NCI-H2029 (cell line): ENCODE measurements around the gene FAM72D.
"Not testable (repeated sequence)": the region's sequence is repeated elsewhere in the genome, so short reads cannot be mapped to it uniquely, and the experiment has no call there.

Experiments used
- DNase-seq: peaks from one replicate; lab custom pipeline; 2025; lab: John Stamatoyannopoulos, UW

The FAM72D gene

DNA sequence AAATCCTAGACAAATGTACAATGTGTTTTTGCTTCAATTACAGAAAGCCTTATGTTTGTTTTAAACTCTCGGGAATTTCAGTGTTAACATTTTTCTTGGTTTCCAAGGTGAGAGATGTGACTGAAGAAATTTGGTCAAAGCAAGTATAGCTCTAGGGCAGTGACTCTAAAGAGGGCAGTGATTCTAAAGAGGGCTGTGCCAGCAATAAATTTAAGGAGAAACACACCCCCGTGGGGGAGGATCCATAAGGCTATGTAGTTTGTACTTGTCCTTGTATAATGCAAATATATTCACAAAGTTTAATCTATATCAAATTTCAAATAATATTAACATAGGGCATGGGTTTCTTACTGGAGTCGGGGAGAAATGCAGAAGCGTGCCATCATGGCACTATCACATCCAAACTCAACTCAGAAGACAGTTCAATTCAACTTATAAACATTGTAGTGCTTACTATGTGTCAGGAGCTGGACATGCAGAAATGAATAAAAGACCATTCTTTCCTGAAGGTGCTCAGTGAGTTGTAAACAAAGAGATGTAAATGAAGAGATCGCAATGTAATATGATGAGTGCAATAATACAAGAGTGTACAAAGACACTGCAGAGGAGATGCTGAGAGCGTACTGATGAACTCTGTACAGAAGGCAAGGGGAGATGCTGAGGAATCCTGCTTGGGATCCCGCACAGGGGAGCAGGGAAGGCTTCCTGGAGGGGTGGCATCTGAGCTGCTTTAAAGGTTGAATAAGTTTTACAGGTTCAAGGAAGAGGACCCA lies 13.1 kb upstream of the FAM72D start:
- not testable (repeated sequence) for DNase-seq

DNA sequence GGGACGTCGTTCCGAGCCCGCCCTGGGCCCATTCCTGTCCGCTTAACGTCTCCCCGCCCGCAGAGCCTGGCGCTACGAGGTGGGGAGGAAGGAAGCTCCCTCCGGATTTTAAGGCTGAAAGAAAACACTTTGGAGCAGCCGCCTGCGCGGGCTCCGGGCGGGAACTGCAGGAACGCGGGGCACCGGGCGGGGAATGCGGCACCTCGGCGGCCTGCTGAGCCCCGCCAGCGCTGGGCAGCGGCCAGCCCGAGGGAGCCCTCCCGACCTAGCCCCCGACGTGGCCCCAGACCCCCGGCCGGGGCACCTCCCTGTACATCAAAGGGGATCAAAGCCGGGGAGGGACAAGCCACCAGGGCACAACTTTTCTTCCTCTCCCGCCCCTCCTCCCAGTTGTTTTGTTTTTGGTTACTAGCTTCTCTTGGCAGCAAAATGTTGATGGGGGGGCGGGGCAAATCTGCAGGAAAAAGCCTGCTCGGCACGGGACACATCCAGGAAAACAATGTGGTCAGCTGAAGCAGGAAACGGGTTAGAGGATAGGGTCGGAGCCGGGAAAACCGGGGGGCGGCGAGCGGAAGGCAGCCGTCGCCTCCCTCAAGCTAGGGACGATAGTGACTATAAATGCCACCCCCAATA lies 2.1 kb upstream of the FAM72D start:
- not testable (repeated sequence) for DNase-seq

DNA sequence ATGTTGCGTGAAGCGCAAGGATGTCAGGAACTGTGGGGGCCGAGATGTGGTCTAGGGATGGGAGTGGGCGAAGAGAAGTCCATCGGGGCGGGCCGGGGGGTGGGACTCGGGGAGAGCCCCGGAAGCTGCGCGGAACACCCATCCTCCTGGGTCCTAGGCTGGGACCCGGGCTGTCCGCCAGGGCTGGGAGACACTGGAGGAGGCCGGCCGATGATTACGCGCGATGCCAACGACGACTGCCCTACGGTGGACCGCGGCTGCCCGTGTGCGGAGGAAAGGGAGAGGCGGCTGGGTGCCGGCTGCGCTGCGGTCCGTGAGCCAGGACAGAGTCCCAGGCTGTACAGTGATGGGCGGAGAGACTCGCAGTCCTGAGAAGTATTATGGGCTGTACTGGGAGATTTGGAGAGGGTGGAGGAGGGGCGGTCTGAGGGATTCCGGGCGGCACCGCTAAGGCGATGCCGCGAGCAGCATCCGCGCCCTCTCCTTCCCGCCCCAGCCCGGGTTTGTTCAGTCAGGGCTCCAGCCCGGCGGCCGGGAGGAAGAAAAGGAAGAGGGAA lies 1.0 kb upstream of the FAM72D start:
- DNase-seq, result not testable (repeated sequence)

DNA sequence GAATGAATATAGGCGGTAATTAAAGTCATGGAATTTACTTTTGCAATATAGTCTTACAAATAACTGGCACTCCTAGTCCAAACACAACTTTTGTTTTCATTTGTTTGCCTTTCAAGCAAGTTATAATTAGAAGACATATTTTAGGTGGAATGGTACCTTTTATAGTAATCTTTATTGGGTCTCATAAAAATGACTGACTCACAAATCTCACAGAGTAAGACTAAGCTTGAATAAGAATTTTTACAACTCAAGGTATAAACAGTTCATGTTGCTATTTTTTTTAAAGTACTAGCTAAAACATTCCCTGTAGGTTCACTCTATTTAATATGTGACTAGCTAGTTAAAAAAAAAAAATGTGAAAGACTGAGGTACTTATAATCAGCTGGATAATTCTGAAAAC lies 6.0 kb downstream of the FAM72D start:
- not testable (repeated sequence) for DNase-seq

DNA sequence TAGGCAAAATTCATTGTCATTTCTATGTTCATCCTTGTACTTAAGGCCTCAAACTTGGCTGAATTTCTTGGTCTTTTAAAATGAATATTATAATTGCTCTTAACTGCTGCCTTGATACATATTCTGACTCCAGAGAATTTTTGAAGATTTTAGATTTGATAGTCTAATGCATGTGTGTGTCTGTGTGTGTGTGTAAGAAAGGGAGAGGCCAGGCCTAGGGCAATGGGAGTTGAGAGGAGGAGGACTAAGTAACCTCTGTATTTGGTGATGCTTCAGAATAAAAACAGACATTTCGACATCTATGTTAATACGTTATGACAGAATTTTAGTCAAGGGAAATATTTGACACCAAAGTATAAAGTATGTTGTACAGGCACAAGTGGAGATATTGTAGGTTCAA lies 7.5 kb downstream of the FAM72D start:
- not testable (repeated sequence) for DNase-seq

DNA sequence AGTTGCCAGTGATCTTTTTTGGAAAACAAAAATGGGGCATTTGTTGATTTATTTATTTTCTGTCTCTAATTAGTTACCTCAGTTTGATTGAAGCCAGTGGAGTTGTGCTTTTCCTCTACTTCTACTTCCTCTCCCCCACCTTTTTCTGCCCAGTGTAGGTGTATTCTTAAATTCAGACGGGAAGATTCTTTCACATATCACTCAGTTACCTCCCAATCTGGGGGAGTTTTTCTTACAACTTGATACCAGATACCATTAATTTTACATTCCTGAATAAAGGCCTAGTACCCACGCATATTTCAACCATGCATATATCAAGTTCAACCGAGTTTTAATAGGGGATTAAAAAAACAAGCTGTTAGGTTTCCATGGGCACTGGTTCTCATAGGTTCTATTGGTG lies 15.9 kb downstream of the FAM72D start:
- DNase-seq, result not testable (repeated sequence)

DNA sequence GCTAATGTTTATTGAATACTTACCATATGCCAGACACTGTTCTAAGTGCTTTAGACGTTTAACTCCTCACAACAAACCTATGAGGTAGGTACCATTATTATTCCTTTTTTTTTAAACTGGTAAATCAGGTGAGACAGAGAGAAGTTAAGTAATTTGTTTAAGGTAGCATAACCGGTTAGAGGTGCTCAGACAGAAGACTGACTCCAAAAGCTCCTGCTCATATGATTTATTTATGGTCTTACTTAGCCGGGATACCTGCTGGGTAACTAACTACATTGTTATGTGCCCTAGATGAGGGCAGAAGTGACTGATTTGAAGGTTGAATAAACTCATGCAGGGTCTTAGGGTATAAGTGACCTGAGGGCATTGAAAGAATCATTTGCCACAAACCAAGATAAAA lies 16.9 kb downstream of the FAM72D start:
- not testable (repeated sequence) for DNase-seq

DNA sequence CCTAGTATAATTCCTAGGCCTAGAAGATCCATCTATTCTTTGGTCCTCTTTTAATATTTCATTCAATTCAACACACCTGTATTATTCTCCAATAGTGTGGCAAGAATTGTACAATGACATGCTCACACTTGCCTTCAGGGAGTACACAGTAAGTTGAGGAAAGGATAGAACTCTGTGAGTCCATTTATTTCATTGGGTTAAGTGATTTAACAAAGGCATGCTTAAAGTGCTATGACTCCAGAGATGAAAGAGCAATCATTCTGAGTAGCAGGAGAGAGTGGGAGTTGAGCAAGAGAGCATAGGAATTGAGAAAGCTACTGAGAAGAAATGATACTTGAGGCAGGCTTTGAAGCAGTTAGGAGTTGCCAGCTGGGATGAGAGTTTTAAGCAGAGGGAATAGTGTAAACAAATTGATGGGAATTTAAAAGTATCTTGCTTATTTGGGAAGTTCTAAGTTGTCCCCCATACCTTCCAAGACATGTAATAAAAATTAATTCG lies 18.8 kb downstream of the FAM72D start:
- not testable (repeated sequence) for DNase-seq

DNA sequence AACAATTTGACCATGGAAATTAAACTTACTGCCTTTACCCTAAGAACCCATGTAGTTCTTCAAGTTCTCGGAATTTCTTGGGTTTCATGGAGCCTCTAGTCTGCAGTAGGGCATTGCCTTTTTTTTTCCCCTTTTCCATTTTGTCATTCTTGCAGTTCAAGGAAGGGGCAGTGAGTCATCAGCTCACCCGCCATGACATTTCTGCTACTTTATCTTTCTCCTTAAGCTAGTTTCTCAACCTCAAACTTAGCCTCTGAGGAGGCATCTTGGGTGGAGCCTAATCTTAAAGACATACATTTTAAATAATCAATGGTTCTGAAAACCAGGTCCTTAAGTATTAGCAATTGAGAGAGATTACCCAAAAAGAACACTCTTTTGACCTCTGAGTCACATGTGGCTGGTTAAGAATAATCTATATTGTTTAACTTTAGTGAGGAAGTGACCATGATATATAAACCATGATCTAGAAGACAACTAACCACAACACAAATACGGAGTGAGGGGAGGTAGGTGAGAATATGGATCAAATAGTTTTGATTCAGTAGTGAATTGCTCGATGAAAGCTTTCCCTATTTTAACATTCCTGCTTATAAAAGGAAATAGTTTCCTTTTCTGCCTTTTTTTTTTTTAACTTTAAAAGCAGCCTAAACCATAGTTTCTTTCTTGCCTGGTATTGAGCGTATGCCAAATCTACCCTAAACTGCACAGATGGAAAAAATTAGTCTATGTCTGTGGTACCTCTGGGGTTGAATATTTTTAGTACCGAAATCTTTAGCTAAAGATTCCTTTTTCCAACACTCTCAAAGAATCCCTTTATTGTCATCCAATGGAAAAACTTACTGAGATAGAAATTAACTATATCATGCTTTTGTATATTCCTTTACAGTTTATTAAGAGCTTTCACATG lies 20.1 kb downstream of the FAM72D start:
- DNase-seq, result not testable (repeated sequence)

DNA sequence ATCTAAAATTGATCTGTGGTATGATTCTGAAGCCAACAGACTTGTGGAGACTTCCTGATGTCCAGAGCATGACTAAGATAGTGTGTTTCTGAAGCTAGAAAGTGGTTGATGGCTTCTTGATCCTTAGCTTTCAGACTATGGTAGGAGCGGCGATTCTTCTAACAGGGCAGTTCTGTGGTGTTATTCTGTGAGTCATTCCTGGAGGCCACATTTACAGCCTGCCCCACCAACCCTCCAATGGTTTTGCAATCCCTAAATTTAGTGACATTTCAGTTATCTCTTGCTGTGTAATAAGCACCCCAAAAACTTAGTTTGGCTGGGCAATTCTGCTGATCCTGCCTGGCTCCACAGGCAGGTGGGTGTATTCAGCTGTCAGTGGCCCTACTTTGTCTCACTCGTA lies 24.1 kb downstream of the FAM72D start:
- DNase-seq, result not testable (repeated sequence)

DNA sequence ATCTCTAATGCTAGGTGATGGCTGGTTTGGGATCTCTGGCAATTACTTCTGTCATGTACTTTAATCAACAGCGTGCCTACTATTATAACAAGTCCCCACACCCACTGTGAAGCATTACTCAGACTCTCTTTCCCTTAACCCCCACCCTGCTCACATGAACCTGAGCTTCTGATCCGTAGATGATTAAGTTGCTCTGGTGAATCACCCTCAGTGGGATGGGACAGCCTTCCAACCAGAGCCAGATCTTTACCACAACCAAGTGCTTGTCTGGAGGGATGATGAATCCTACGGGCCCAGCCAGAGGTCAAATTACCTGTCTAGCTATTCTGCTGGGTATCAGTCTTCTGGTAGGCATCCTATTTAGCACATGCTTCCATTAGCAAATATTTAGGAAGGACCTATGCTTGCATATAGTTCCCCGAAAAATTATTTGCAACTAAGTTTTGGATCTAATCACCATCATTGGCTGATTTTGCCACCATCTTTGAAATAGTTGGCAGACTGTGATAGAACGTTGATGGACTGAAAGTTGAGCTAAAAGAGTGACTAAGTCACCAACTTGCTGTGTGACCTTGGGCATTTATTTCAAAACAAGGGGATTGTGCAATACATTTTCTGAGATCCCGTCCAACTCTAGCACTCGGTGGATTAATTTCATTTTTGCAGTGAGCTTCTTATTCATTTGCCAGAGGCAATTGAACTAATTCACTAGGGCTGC lies 26.7 kb downstream of the FAM72D start:
- not testable (repeated sequence) for DNase-seq

DNA sequence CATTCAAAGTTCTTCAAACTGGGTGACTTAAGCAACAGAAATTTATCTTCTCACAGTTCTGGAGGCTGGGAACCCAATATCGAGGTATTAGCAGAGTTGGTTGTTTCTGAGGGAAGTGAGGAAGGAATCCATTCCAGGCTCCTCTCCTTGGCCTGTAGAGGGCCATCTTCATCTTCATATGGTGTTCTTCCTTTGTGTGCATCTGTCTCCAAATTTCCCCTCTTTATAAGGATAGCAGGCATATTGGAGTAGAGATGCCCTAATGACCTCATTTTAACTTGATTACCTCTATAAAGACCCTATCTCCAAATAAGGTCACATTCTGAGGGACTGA lies 27.3 kb downstream of the FAM72D start:
- not testable (repeated sequence) for DNase-seq

DNA sequence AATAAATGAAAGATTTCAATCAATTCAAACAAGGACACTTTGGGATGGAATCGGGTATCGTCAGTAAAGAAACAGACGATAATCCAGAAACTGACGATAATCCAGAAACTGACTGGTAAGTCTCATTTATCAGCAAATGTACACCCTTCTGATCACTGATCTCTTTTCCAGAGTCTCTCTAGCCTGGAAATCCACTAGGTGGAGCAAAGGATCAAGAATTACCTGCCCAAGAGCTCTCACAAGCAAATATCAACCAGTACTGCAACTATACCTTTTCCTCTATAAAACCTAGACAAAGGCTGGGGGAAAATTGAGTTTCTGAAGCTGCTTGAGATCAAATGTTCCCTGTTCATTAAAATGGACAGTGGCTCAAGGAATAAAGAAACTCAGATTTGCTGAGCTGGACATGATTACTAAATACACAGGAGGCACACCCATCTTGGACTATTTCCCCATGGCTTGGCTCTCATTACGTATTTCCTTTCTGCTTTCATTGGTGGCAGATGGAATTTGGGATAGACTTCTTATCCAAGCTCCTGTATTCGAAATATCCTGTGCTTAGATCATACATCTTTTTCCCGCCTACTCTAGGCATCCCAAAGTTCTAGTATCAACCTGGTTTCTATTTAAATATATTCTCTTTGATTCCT lies 28.3 kb downstream of the FAM72D start:
- not testable (repeated sequence) for DNase-seq

DNA sequence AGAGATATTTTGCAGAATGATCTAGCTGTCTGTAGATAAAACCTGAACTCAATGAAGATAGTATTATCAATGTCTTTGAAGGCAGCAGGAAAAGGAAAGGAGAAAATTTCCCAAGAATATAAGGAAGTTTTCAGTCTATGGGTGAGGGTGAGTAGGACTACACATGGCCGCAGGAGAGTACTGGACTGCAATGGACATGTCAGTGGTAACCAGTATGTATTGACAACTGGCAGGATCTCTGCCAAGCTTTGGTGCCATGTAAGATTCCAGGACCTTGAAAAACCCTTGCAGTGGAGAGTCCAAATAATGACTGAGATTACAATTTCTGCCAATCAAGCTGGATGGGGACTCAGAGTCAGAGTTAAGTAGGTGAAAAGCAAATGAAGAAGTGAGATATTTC lies 29.3 kb downstream of the FAM72D start:
- DNase-seq, result not testable (repeated sequence)

DNA sequence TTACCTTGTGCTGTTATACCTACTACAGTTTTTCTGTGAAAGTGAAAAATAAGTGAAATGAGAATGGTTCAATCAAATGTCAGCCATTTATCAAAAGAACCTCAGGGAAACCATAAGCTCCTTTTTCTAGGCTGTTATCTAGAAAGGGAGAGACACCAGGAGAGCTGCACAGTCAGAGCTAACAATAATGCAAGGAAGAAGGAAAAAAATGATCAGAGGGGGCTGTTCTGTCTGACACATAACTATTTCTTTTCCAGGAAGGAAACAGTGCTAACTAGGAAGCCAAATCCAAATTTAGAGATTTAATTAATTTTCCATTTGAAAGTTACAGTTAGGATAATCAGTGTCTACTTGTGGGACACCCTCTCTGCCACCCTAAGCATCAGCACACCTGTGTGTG lies 31.4 kb downstream of the FAM72D start:
- not testable (repeated sequence) for DNase-seq

DNA sequence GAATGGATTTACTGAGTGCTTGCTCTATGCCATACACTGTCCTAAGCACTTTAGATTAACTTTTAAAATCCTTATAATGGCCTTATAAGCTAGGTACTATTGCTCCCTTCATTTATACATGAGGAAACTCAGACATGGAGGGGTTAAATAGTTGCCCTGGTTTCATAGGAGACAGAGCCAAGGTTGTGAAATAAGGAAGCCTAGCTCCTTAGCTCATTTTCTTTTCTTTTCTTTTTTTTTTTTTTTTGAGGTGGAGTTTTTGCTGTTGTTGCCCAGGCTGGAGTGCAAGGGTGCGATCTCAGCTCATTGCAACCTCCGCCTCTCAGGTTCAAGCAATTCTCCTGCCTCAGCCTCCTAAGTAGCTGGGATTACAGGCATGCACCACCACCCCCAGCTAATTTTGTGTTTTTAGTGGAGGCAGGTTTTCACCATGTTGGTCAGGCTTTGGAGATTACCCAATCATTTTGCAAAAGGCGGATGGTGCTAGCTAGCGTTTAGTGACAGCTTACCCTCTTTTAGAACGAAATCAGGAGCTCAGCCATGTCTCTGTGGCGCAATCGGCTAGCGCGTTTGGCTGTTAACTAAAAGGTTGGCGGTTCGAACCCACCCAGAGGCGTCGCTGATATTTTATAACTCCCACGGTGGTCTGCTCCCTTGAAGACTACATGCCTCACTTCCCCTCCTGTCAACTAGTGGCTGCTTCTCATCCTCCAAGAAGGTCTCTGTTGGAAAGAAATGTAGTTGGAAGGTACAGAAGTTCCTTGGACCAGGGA lies 33.1 kb downstream of the FAM72D start:
- DNase-seq, result not testable (repeated sequence)

DNA sequence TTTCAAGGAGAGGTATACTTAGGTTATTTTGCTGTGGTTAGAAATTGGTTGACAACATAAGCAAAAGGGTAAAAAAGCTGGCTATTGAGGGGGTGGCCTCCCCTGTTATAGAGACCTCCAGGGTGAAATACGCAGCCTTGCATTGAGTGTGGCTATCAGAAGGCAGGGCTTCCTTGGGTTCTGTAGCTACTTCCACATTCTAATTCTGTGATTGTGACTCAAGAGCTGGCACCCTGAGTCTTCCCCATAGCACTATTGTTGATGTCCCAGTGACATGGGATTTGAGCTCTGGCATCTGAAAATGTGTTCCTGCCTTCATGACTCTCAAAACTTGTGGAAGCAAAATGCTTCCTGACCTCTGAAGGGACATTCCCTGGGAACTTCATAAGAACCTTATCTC lies 38.7 kb downstream of the FAM72D start:
- not testable (repeated sequence) for DNase-seq

DNA sequence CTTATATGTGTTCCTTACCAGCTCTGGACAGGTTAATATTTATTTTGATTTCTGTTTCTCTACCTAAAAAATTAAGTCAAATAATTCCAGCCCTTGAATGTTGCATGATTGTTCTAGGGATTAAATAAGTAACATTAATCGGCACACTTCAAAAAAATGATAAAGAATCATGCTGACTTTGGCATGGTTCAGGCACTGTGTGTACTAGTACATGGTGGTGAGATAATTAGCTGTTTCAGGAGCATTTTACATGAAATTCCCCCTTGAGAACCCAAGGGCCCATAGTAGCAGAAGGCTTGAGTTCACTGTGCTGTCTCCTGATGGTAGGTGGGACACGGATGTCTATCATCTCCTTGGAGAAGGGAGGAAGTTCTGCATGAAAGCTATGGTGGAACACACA lies 44.8 kb downstream of the FAM72D start:
- DNase-seq, result not testable (repeated sequence)

DNA sequence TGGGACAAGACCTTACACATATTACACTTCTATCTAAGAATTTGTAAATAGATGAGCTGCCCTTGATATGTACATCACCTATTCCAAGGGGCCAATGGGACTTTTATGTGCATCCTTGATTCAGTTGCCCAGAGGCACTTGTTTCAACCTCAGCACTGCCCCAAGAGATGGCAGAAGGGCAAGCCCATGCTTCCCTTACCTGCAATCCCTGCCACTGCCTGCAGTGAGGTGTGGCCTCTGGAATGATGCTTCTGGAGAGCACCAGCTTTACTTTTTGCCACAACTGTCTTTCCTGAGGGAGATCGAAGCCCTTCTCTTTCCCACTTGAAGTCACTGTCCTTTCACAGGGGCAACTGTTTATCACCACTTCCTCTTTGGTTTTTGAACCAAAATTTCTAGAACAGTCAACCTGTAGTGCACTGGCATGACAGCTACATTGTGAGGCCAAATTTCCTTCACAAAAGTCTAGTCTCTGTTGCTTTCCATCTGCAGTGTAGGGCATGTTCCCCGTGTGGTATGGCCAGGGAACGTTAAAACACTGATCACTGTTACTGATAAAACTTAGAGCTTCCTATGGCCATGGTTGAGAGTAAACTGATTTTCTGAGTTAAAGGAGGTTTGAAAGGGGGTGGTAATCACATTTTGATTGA lies 48.6 kb downstream of the FAM72D start:
- not testable (repeated sequence) for DNase-seq

DNA sequence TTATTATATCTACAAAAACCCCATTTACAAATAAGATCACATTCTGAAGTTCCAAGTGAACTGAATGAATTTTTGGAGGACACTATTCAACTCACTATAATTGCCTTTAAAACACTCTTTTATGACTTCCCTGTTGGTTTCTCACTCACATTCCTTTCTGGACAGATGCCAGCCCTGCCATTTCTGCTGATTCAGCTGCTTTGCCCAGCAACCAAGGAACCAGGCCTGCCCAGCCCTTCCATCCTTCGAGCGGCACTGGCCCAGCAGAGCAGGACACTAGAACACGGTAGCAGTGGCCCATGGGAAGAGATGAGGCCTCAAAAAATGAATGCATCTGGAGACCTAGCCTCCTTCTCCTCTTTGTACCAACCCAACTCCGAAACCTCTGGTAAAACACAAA lies 50.5 kb downstream of the FAM72D start:
- DNase-seq, result not testable (repeated sequence)
